Muscle of arm (tissue), 12 donors: ENCODE results near the gene KCNAB2. TPM values are rescaled to one million over a fixed set of nuclear protein-coding genes. Genes with fewer than 3 reads are reported as not detected.

ENCODE experiments used
- DNase-seq: peaks from one replicate; pipeline ENCODE4 v3.0.0-alpha.2; 2013
- polyA plus RNA-seq, 12 donors: library from polyadenylated mRNA; unstranded; fragments of 120-200 nt; gene quantifications; one replicate each; pipeline ENCODE4 v1.2.1, GENCODE V29; 2013; ENCODE audit not compliant: insufficient read length in 12 of 12

Gene KCNAB2
- polyA plus RNA-seq, 12 donors: 3.6 to 15.4 (median 4.6) TPM; not detected in 1

GRCh38 chr1:6108476-6108875 lies 62.8 kb downstream of the KCNAB2 start:
- DNase-seq: no peak

- DNase-seq: no peak
Measured at GRCh38 chr1:6108937-6109614, 63.4 kb downstream of the KCNAB2 start.

- DNase-seq: no peak
Measured at GRCh38 chr1:6109688-6110087, 64.0 kb downstream of the KCNAB2 start.

- DNase-seq: no peak
Measured at GRCh38 chr1:6110326-6110725, 64.6 kb downstream of the KCNAB2 start.

GRCh38 chr1:6111571-6111970 lies 65.9 kb downstream of the KCNAB2 start:
- DNase-seq: no peak

GRCh38 chr1:6111991-6112689 lies 66.5 kb downstream of the KCNAB2 start:
- DNase-seq: no peak

- no peak for DNase-seq
Measured at GRCh38 chr1:6112690-6113005, 67.0 kb downstream of the KCNAB2 start.

GRCh38 chr1:6113116-6113515 lies 67.4 kb downstream of the KCNAB2 start:
- no peak for DNase-seq

- no peak for DNase-seq
Measured at GRCh38 chr1:6113745-6114144, 68.1 kb downstream of the KCNAB2 start.

- no peak for DNase-seq
Measured at GRCh38 chr1:6116137-6116536, 70.4 kb downstream of the KCNAB2 start.

- no peak for DNase-seq
Measured at GRCh38 chr1:6117064-6117463, 71.4 kb downstream of the KCNAB2 start.

- no peak for DNase-seq
Measured at GRCh38 chr1:6117624-6118023, 71.9 kb downstream of the KCNAB2 start.

- DNase-seq: no peak
Measured at GRCh38 chr1:6118415-6118814, 72.7 kb downstream of the KCNAB2 start.

GRCh38 chr1:6121021-6121421 lies 75.3 kb downstream of the KCNAB2 start:
- DNase-seq: no peak

- DNase-seq: no peak
Measured at GRCh38 chr1:6121651-6122370, 76.1 kb downstream of the KCNAB2 start.

- no peak for DNase-seq
Measured at GRCh38 chr1:6123083-6123482, 77.4 kb downstream of the KCNAB2 start.

GRCh38 chr1:6123816-6124215 lies 78.1 kb downstream of the KCNAB2 start:
- no peak for DNase-seq

- no peak for DNase-seq
Measured at GRCh38 chr1:6124341-6124740, 78.7 kb downstream of the KCNAB2 start.

GRCh38 chr1:6124746-6125365 lies 79.2 kb downstream of the KCNAB2 start:
- no peak for DNase-seq

- no peak for DNase-seq
Measured at GRCh38 chr1:6125366-6125765, 79.7 kb downstream of the KCNAB2 start.

GRCh38 chr1:6126028-6126427 lies 80.3 kb downstream of the KCNAB2 start:
- DNase-seq: no peak

GRCh38 chr1:6126521-6127067 lies 80.9 kb downstream of the KCNAB2 start:
- no peak for DNase-seq
